Endothelial cell of umbilical vein (primary cell): ENCODE data around the gene KCND1. TPM values are rescaled to one million over a fixed set of nuclear protein-coding genes. Genes with fewer than 3 reads are reported as not detected.
A peak's percentile ranks its signal among the peaks of the same experiment; 100 is the strongest.

Source experiments
- BruUV-seq: library from RNA; stranded (reverse); fragments of 400-500 nt; replicated peaks from 2 replicates; lab custom pipeline; 2021; lab: Mats Ljungman, UMichigan
- CTCF ChIA-PET: fragments of 300-600, 350-600 bp; sonication (Branson Sonifier 250); formaldehyde crosslinking; loops from one replicate; lab custom pipeline; 2021; ENCODE audit warnings: antibody characterized with exemption, inconsistent platforms; lab: Charles Lee
- POLR2A ChIA-PET: fragments of 300-600, 350-600 bp; sonication (Branson Sonifier 250); formaldehyde crosslinking; loops from one replicate; lab custom pipeline; 2021; ENCODE audit warnings: antibody characterized with exemption, inconsistent platforms; lab: Charles Lee
- DNase-seq: peaks from one replicate; pipeline ENCODE4 v3.0.0-alpha.2; 2011; ENCODE audit warnings: low read depth, low spot score
- FAIRE-seq: peaks from 2 replicates; lab custom pipeline; 2011; peaks lifted over from hg19 to GRCh38; lab: Jason Lieb, UNC
- H2AFZ ChIP-seq: 2 replicates; pipeline ENCODE4 v1.6.0; 2012; ENCODE audit warnings: low read depth, low read length, control low read depth, inconsistent platforms
- H3K27ac ChIP-seq: 2 replicates; pipeline ENCODE4 v1.5.1; 2011; ENCODE audit warnings: low read depth, mild to moderate bottlenecking, control low read depth, low read length, moderate library complexity; ENCODE audit not compliant: insufficient read depth
- H3K27me3 ChIP-seq, 2 experiments: 2 replicates each; pipeline versions ENCODE4 v1.6.0 to v1.6.1; 2011; ENCODE audit warnings: low read length in 2 of 2, mixed read lengths in 1 of 2; ENCODE audit not compliant: control insufficient read depth in 2 of 2, insufficient read depth in 2 of 2
- H3K36me3 ChIP-seq, 2 experiments: 2 replicates in 1 of 2; 3 replicates in 1 of 2; pipeline ENCODE4 v1.5.1; 2011; ENCODE audit warnings: low read length in 2 of 2, mild to moderate bottlenecking in 1 of 2, moderate library complexity in 1 of 2; ENCODE audit not compliant: control insufficient read depth in 2 of 2, insufficient read depth in 2 of 2; ENCODE audit errors: extremely low read depth in 1 of 2
- H3K4me1 ChIP-seq: 3 replicates; pipeline ENCODE4 v1.5.1; 2011; ENCODE audit warnings: mild to moderate bottlenecking, low read length; ENCODE audit not compliant: control insufficient read depth, insufficient read depth; ENCODE audit errors: extremely low read depth
- H3K4me2 ChIP-seq: 2 replicates; pipeline ENCODE4 v1.6.1; 2011; ENCODE audit warnings: low read length, control low read depth, mixed read lengths; ENCODE audit not compliant: insufficient read depth
- H3K4me3 ChIP-seq, 3 experiments: fragments of 200-600 bp in 1 of 3; sonication (generic), shearing (Covaris generic) in 1 of 3; replicated peaks in 1 of 3; 2 replicates each; pipeline ENCODE4 v1.5.1; 2011 to 2016; ENCODE audit warnings: control low read depth in 3 of 3, low read length in 3 of 3, mild to moderate bottlenecking in 2 of 3, inconsistent platforms in 1 of 3, low read depth in 1 of 3, moderate library complexity in 1 of 3; ENCODE audit not compliant: insufficient read depth in 1 of 3
- H3K79me2 ChIP-seq: 2 replicates; pipeline ENCODE4 v1.6.0; 2012; ENCODE audit warnings: low read length, inconsistent platforms; ENCODE audit not compliant: control insufficient read depth, insufficient read depth
- H3K9ac ChIP-seq: replicated peaks from 2 replicates; pipeline ENCODE3; 2011; ENCODE audit warnings: low read length, control low read depth; ENCODE audit not compliant: insufficient read depth; ENCODE audit errors: extremely low read depth
- H3K9me1 ChIP-seq: replicated peaks from 3 replicates; pipeline ENCODE4 v1.6.0; 2011; ENCODE audit warnings: mild to moderate bottlenecking, low read length; ENCODE audit not compliant: control insufficient read depth, insufficient read depth; ENCODE audit errors: extremely low read depth
- H3K9me3 ChIP-seq: replicated peaks from 2 replicates; pipeline ENCODE4 v1.5.1; 2012; ENCODE audit warnings: low read length, inconsistent platforms; ENCODE audit not compliant: control insufficient read depth, insufficient read depth
- H4K20me1 ChIP-seq: replicated peaks from 2 replicates; pipeline ENCODE3; 2011; ENCODE audit warnings: mild to moderate bottlenecking, low read length; ENCODE audit not compliant: control insufficient read depth, insufficient read depth; ENCODE audit errors: extremely low read depth
- EZH2 ChIP-seq: IDR thresholded peaks from 2 replicates; pipeline ENCODE4 v1.6.1; 2012; ENCODE audit warnings: borderline replicate concordance, low read depth, mild to moderate bottlenecking, moderate library complexity, low read length, inconsistent platforms; ENCODE audit not compliant: severe bottlenecking
- FOS ChIP-seq: IDR thresholded peaks from 2 replicates; pipeline ENCODE4 v1.6.1; 2011; ENCODE audit warnings: mild to moderate bottlenecking, low read length, moderate library complexity, borderline replicate concordance; ENCODE audit not compliant: insufficient read depth
- GATA2 ChIP-seq: IDR thresholded peaks from 2 replicates; pipeline ENCODE4 v1.7.0; 2011; ENCODE audit warnings: low read depth, mild to moderate bottlenecking, moderate library complexity, mixed read lengths, low read length; ENCODE audit not compliant: insufficient read length, insufficient read depth
- MYC ChIP-seq: IDR thresholded peaks from one replicate; pipeline ENCODE4 v1.6.1; 2011; ENCODE audit warnings: mild to moderate bottlenecking, low read depth, low read length
- POLR2A ChIP-seq: IDR thresholded peaks from 2 replicates; pipeline ENCODE4 v1.6.1; 2012; ENCODE audit warnings: low read depth, mild to moderate bottlenecking, control low read depth, low read length
- POLR2AphosphoS5 ChIP-seq: IDR thresholded peaks from 2 replicates; pipeline ENCODE4 v1.6.1; 2012; ENCODE audit warnings: low read depth, mild to moderate bottlenecking, control low read depth, low read length, moderate library complexity; ENCODE audit not compliant: insufficient read depth
- dilution Hi-C: fragments of 300-500 bp; cut with MboI; formaldehyde crosslinking; loops from one replicate; pipeline ENCODE4 v1.15.0; 2019; ENCODE audit warnings: low sequenced_read_pairs; ENCODE audit not compliant: extremely low pct_ligation_motif_present
- intact Hi-C: fragments of 100-400 bp; cut with micrococcal nuclease; formaldehyde crosslinking; loops from one replicate; pipeline ENCODE4 v1.10.0; 2022
- polyA plus RNA-seq, 4 experiments: library from polyadenylated mRNA; depleted of rRNA in 3 of 4; stranded (reverse) in 3 of 4; unstranded in 1 of 4; fragments of >200 nt; gene quantifications; 2 replicates each; pipeline versions ENCODE4 v1.2.1 to v1.2.3, GENCODE V29; 2011 to 2012; ENCODE audit warnings: missing spikeins in 1 of 4
- total RNA-seq: library from RNA; stranded (reverse); gene quantifications from 2 replicates; pipeline ENCODE4 v1.2.3, GENCODE V29; 2021
- TF ChIP-seq, protein P1 (sequence below): IDR thresholded peaks from 2 replicates; pipeline ENCODE4 v1.6.1; 2011; ENCODE audit not compliant: insufficient read depth, insufficient read length
- TF ChIP-seq, protein P2 (sequence below), 2 donors: IDR thresholded peaks; 1 replicate in 1 of 2; 2 replicates in 1 of 2; pipeline ENCODE4 v1.5.1; 2011; ENCODE audit warnings: low read length in 2 of 2, mild to moderate bottlenecking in 2 of 2, moderate library complexity in 2 of 2, control low read depth in 1 of 2, inconsistent platforms in 1 of 2, low read depth in 1 of 2; ENCODE audit not compliant: insufficient read depth in 1 of 2; ENCODE audit errors: extremely low read depth in 1 of 2

Gene KCND1
- total and polyA plus RNA-seq, 2 donors (not counting 3 experiments of a cell fraction or from before 2014, with no cell fraction given): 0.54 to 1.3 TPM

DNA sequence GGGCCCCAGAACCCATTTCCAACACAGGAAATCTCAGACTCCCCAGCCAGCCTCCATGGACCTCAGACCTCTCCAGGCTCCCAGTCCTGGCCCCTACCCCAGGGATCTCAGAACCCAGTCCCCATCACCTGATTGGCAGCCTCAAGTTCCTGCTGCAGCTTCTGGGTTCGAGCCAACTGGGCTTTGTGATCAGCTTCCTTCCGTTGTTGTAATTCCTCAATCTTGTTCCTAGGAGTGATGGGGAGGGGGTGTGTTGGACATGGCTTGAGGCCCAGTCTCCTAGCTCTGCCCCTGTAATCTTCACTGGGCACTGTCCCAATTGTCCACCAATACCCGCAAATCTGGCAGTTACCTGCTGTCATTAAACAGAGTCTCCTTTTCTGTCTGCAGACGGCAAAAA is 17.8 kb upstream of the KCND1 start:
- Histone ChIP-seq H3K9me1 (no peaks in the 10 kb centered on the region), H3K4me1 (peaks cover 3% of the 10 kb centered on the region), H3K4me3 (no peak overlapping the region), H3K9ac (no peak overlapping the region), H3K27ac (peak overlapping the region; percentile 34), H4K20me1 (no peaks in the 10 kb centered on the region), H3K79me2 (no peaks in the 10 kb centered on the region), H3K36me3 (peaks cover 2 to 21% of the 10 kb centered on the region in 2 experiments), H3K9me3 (no peaks in the 10 kb centered on the region), H3K27me3 (no peaks in the 10 kb centered on the region), H2AFZ (no peak overlapping the region), H3K4me2 (no peak overlapping the region)
- no peak for TF ChIP-seq POLR2A
- TF ChIP-seq, protein P1, sequence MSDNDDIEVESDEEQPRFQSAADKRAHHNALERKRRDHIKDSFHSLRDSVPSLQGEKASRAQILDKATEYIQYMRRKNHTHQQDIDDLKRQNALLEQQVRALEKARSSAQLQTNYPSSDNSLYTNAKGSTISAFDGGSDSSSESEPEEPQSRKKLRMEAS: no peak
- dilution Hi-C loops: no loop called here
- BruUV-seq: no TSS peak
- FAIRE-seq (peak; percentile 81), DNase-seq (peak; percentile 65)
- intact Hi-C loops: no loop called here
- ChIA-PET CTCF (interaction anchor here (0.8 to 1.5 kb wide), 3 partner anchors 9 to 23 kb away, joined by 3 to 4 read pairs (median 3); partner anchors contain the start of gene KCND1), POLR2A (no interaction called here)

DNA sequence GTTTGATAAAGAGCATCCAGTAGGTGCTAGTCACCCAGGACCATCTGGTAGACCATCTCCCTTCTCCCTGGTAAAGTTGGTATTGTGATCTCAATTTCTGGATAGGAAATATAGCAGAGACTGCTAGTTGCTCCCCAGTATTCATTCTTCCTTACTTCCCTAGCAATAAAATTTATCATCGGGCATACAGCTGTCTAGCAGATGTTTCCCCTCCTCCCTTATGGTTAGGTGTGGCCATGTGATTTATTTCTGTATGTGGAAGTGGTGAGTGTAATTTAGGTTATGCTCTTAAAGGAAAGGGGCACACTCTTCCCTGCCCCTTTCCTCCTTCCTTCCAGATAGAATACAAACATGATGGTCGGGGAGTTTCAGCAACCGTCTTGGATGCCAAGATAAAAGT is 12.3 kb upstream of the KCND1 start:
- no peak overlapping the region for H2AFZ ChIP-seq
- H3K9me3 ChIP-seq: no peaks in the 10 kb centered on the region
- ChIA-PET CTCF (no interaction called here), POLR2A (no interaction called here)
- FAIRE-seq: no peak
- no peaks in the 10 kb centered on the region for H4K20me1 ChIP-seq
- H3K4me3 ChIP-seq: no peak overlapping the region
- no peaks in the 10 kb centered on the region for H3K9me1 ChIP-seq
- no peak for DNase-seq
- no peak overlapping the region for H3K9ac ChIP-seq
- dilution Hi-C loops (no loop called here), intact Hi-C loops (no loop called here)
- no peaks in the 10 kb centered on the region for H3K4me1 ChIP-seq
- no peaks in the 10 kb centered on the region for H3K79me2 ChIP-seq
- H3K36me3 ChIP-seq: peaks cover 6 to 33% of the 10 kb centered on the region in 2 experiments
- H3K4me2 ChIP-seq: no peak overlapping the region
- no TSS peak for BruUV-seq
- TF ChIP-seq MYC (no peak), POLR2AphosphoS5 (no peak), EZH2 (no peak), FOS (no peak), GATA2 (no peak)
- TF ChIP-seq, protein P2, sequence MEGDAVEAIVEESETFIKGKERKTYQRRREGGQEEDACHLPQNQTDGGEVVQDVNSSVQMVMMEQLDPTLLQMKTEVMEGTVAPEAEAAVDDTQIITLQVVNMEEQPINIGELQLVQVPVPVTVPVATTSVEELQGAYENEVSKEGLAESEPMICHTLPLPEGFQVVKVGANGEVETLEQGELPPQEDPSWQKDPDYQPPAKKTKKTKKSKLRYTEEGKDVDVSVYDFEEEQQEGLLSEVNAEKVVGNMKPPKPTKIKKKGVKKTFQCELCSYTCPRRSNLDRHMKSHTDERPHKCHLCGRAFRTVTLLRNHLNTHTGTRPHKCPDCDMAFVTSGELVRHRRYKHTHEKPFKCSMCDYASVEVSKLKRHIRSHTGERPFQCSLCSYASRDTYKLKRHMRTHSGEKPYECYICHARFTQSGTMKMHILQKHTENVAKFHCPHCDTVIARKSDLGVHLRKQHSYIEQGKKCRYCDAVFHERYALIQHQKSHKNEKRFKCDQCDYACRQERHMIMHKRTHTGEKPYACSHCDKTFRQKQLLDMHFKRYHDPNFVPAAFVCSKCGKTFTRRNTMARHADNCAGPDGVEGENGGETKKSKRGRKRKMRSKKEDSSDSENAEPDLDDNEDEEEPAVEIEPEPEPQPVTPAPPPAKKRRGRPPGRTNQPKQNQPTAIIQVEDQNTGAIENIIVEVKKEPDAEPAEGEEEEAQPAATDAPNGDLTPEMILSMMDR (IDR thresholded peaks at IDR 0.05; ENCODE audit: extremely low read depth in 1 of 2, insufficient read depth in 1 of 2, low read depth in 1 of 2, low read length in 2 of 2): no peak
- TF ChIP-seq, protein P1: no peak
- H3K27me3 ChIP-seq: no peaks in the 10 kb centered on the region
- H3K27ac ChIP-seq: no peak overlapping the region
